WTC11 (cell line): Measurements from ENCODE around the gene SYNDIG1. TPM values are rescaled to one million over a fixed set of nuclear protein-coding genes. Genes with fewer than 3 reads are reported as not detected.

Experiments
- ATAC-seq: fragments of 200-7000 bp; cut with Tn5 transposase; 2 replicates; pipeline ENCODE4 v1.10.0; 2021; ENCODE audit warnings: mild to moderate bottlenecking, moderate library complexity
- CTCF ChIA-PET: fragments of 300-600 bp; sonication (Branson Sonifier 250); formaldehyde crosslinking; loops from one replicate; lab custom pipeline; 2021; ENCODE audit warnings: antibody characterized with exemption; lab: Charles Lee
- POLR2A ChIA-PET: fragments of 350-600 bp; sonication (Branson Sonifier 250); formaldehyde crosslinking; loops from one replicate; lab custom pipeline; 2021; ENCODE audit warnings: antibody characterized with exemption; lab: Charles Lee
- DNase-seq: peaks from one replicate; pipeline ENCODE4 v3.0.0; 2021; ENCODE audit warnings: low spot score
- H3K27ac Mint-ChIP-seq: 2 replicates; pipeline ENCODE4 v1.8.0; 2021; ENCODE audit warnings: mixed read lengths
- H3K27me3 Mint-ChIP-seq: 2 replicates; pipeline ENCODE4 v1.8.0; 2021; ENCODE audit warnings: low read depth, mild to moderate bottlenecking, moderate library complexity, mixed read lengths
- H3K36me3 Mint-ChIP-seq: 2 replicates; pipeline ENCODE4 v1.8.0; 2021; ENCODE audit warnings: mixed read lengths
- H3K4me1 Mint-ChIP-seq: 2 replicates; pipeline ENCODE4 v1.8.0; 2022; ENCODE audit warnings: mixed read lengths
- H3K4me3 Mint-ChIP-seq: 2 replicates; pipeline ENCODE4 v1.8.0; 2021; ENCODE audit warnings: mild to moderate bottlenecking, moderate library complexity, mixed read lengths
- H3K9me3 Mint-ChIP-seq: 2 replicates; pipeline ENCODE4 v1.8.0; 2021; ENCODE audit warnings: mixed read lengths
- ARID4B ChIP-seq: sonication (generic); formaldehyde crosslinking; IDR thresholded peaks from 2 replicates; pipeline ENCODE4 v1.8.0; 2023; ENCODE audit warnings: missing genetic modification reagents, mild to moderate bottlenecking, borderline replicate concordance
- EMX1 ChIP-seq: fragments of 250-450 bp; sonication (Bioruptor Pico); IDR thresholded peaks from 2 replicates; pipeline ENCODE4 v1.8.0; 2021; ENCODE audit warnings: mild to moderate bottlenecking
- ESRRA ChIP-seq: sonication (generic); formaldehyde crosslinking; IDR thresholded peaks from 2 replicates; pipeline ENCODE4 v1.8.1; 2022; ENCODE audit warnings: mild to moderate bottlenecking, missing genetic modification reagents, borderline replicate concordance
- FOXP4 ChIP-seq: sonication (generic); formaldehyde crosslinking; IDR thresholded peaks from 2 replicates; pipeline ENCODE4 v1.8.0; 2022; ENCODE audit warnings: mild to moderate bottlenecking, missing genetic modification reagents
- JAZF1 ChIP-seq: fragments of 250-450 bp; sonication (Bioruptor Pico); IDR thresholded peaks from 2 replicates; pipeline ENCODE4 v1.9.0; 2021; ENCODE audit warnings: moderate library complexity, mild to moderate bottlenecking, inconsistent platforms
- MLX ChIP-seq: sonication (generic); formaldehyde crosslinking; IDR thresholded peaks from 2 replicates; pipeline ENCODE4 v1.8.1; 2023; ENCODE audit warnings: mild to moderate bottlenecking, missing genetic modification reagents, moderate library complexity
- MXD4 ChIP-seq: fragments of 250-450 bp; sonication (Bioruptor Pico); IDR thresholded peaks from 2 replicates; pipeline ENCODE4 v1.8.0; 2021; ENCODE audit warnings: mild to moderate bottlenecking, moderate library complexity, borderline replicate concordance
- MYBL2 ChIP-seq: sonication (generic); formaldehyde crosslinking; IDR thresholded peaks from 2 replicates; pipeline ENCODE4 v1.8.1; 2023; ENCODE audit warnings: mild to moderate bottlenecking, moderate library complexity, missing genetic modification reagents
- NR1H2 ChIP-seq: sonication (generic); formaldehyde crosslinking; IDR thresholded peaks from 2 replicates; pipeline ENCODE4 v1.9.0; 2021; ENCODE audit warnings: mild to moderate bottlenecking, moderate library complexity, missing genetic modification reagents
- NR2C2 ChIP-seq: sonication (generic); formaldehyde crosslinking; IDR thresholded peaks from 2 replicates; pipeline ENCODE4 v1.8.0; 2022; ENCODE audit warnings: mild to moderate bottlenecking, missing genetic modification reagents
- PRRX2 ChIP-seq: fragments of 250-450 bp; sonication (Bioruptor Pico); IDR thresholded peaks from 2 replicates; pipeline ENCODE4 v1.8.0; 2021; ENCODE audit warnings: mild to moderate bottlenecking
- RORB ChIP-seq: fragments of 250-450 bp; sonication (Bioruptor Pico); IDR thresholded peaks from 2 replicates; pipeline ENCODE4 v1.9.0; 2021; ENCODE audit warnings: mild to moderate bottlenecking
- STAT6 ChIP-seq: sonication (generic); formaldehyde crosslinking; conservative IDR thresholded peaks from 2 replicates; pipeline ENCODE4 v1.8.1; 2023; ENCODE audit warnings: mild to moderate bottlenecking, low read depth, missing genetic modification reagents, moderate library complexity
- ZBTB43 ChIP-seq: sonication (generic); formaldehyde crosslinking; IDR thresholded peaks from 2 replicates; pipeline ENCODE4 v1.8.1; 2023; ENCODE audit warnings: mild to moderate bottlenecking, missing genetic modification reagents
- ZNF219 ChIP-seq: sonication (generic); formaldehyde crosslinking; IDR thresholded peaks from 2 replicates; pipeline ENCODE4 v1.8.0; 2023; ENCODE audit warnings: missing genetic modification reagents, mild to moderate bottlenecking, borderline replicate concordance
- ZNF263 ChIP-seq: sonication (generic); formaldehyde crosslinking; IDR thresholded peaks from 2 replicates; pipeline ENCODE4 v1.8.1; 2022; ENCODE audit warnings: low read depth, mild to moderate bottlenecking, moderate library complexity, missing genetic modification reagents
- ZNF416 ChIP-seq: fragments of 250-450 bp; sonication (Bioruptor Pico); IDR thresholded peaks from 2 replicates; pipeline ENCODE4 v1.9.0; 2021; ENCODE audit warnings: mild to moderate bottlenecking, inconsistent platforms
- ZNF425 ChIP-seq: fragments of 250-450 bp; sonication (Bioruptor Pico); conservative IDR thresholded peaks from 2 replicates; pipeline ENCODE4 v1.9.0; 2021; ENCODE audit warnings: mild to moderate bottlenecking
- ZNF512 ChIP-seq: sonication (generic); formaldehyde crosslinking; IDR thresholded peaks from 2 replicates; pipeline ENCODE4 v1.8.1; 2022; ENCODE audit warnings: missing genetic modification reagents, borderline replicate concordance
- total RNA-seq: library from RNA; stranded (reverse); gene quantifications from 3 replicates; pipeline ENCODE4 v1.2.3, GENCODE V29; 2021

The SYNDIG1 gene
- total RNA-seq, 1 experiment from 2014 or later = 6.4 TPM

- ATAC-seq (no peak), DNase-seq (no peak)
- H3K9me3 Mint-ChIP-seq = peaks cover 16% of the 10 kb centered on the region
- no peak overlapping the region for H3K27ac Mint-ChIP-seq
- CTCF ChIA-PET = no interaction called here
- no peaks in the 10 kb centered on the region for H3K36me3 Mint-ChIP-seq
- H3K4me1 Mint-ChIP-seq = no peaks in the 10 kb centered on the region
- POLR2A ChIA-PET = no interaction called here
- TF ChIP-seq ZNF219 (CRISPR knock-in tag) (no peak), ESRRA (CRISPR knock-in tag) (no peak), NR1H2 (no peak), RORB (CRISPR knock-in tag) (no peak), ZNF263 (no peak), PRRX2 (CRISPR knock-in tag) (no peak), MXD4 (no peak), ZBTB43 (CRISPR knock-in tag) (no peak), ZNF512 (CRISPR knock-in tag) (no peak), MYBL2 (CRISPR knock-in tag) (no peak), JAZF1 (no peak), ZNF416 (no peak), MLX (no peak), NR2C2 (CRISPR knock-in tag) (no peak)
- H3K27me3 Mint-ChIP-seq = no peaks in the 10 kb centered on the region
- no peak overlapping the region for H3K4me3 Mint-ChIP-seq
These were observed 212.4 kb downstream of the SYNDIG1 start for GRCh38 chr20:24681634-24682495.

GRCh38 chr20:24682496-24682985 lies 213.1 kb downstream of the SYNDIG1 start:
- DNase-seq (no peak), ATAC-seq (no peak)
- H3K4me3 Mint-ChIP-seq = no peak overlapping the region
- no peak for TF ChIP-seq ZNF425
- no peak for TF ChIP-seq FOXP4 (CRISPR knock-in tag)
- no peak for TF ChIP-seq PRRX2 (CRISPR knock-in tag)
- no peak for TF ChIP-seq ARID4B (CRISPR knock-in tag)
- no peak for TF ChIP-seq STAT6 (CRISPR knock-in tag)
- TF ChIP-seq ZNF416 = no peak
- TF ChIP-seq EMX1 = no peak
- H3K4me1 Mint-ChIP-seq = no peaks in the 10 kb centered on the region
- no peaks in the 10 kb centered on the region for H3K27me3 Mint-ChIP-seq
- H3K9me3 Mint-ChIP-seq = peaks cover 20% of the 10 kb centered on the region
- no peak overlapping the region for H3K27ac Mint-ChIP-seq
- H3K36me3 Mint-ChIP-seq = peaks cover 2% of the 10 kb centered on the region; the same call in 1 of the 2 replicates
- ChIA-PET CTCF (interaction anchor here (0.5 kb wide), 1 partner anchor 446 kb away, joined by 5 read pairs; no protein-coding TSS in a partner anchor), POLR2A (no interaction called here)
